TTC549 (cell line): ENCODE measurements around the gene KLHL21.
"Not testable (repeated sequence)": the region's sequence is repeated elsewhere in the genome, so short reads cannot be mapped to it uniquely, and the experiment has no call there.

Experiments used
- FAIRE-seq: peaks from 2 replicates; lab custom pipeline; 2012; peaks lifted over from hg19 to GRCh38; lab: Jason Lieb, UNC

Gene KLHL21

GRCh38 chr1:6624710-6625583 lies 22.3 kb upstream of the KLHL21 start, which contains the start of gene THAP3:
Gene THAP3 (plus strand): TSS chr1:6624868. CDS start chr1:6625219, 351 bp downstream.
- no peak for FAIRE-seq

DNA sequence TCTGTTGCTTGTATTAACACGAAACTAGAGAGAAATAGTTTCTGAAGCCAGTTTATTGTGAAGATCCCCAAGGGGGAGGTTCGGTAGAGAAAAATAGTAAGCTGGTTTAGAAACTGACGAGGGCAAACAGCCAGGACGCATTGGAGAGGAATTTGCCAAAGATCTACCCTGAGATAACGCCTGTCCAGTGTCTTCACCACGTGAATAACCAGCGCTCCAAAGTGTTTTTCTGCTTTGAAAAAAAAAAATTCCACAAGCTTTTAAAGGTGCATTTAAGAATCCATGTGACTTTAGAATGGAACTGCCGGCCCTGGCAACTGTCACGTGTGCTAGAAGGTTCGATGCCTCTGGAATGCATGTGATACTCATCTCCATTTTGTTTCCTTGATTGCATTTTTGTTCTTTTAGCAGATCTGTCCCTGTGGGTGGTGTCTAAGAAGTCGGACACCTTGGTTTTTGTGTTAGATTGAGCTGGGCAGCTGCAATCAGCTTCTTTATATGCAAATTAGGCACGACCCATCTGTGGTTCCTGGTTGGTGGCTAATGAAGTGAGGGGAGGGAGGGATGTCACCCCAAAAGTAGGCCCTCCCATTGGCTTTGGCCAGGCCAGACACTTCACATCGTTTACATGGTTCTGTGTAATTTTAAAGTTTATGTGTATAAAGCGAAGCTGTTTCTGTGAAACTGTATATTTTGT lies 20.7 kb upstream of the KLHL21 start:
- FAIRE-seq, result no peak

- FAIRE-seq, result no peak
Measured at GRCh38 chr1:6622396-6623152, 19.9 kb upstream of the KLHL21 start.

- no peak for FAIRE-seq
Measured at GRCh38 chr1:6621429-6622391, 19.0 kb upstream of the KLHL21 start.

DNA sequence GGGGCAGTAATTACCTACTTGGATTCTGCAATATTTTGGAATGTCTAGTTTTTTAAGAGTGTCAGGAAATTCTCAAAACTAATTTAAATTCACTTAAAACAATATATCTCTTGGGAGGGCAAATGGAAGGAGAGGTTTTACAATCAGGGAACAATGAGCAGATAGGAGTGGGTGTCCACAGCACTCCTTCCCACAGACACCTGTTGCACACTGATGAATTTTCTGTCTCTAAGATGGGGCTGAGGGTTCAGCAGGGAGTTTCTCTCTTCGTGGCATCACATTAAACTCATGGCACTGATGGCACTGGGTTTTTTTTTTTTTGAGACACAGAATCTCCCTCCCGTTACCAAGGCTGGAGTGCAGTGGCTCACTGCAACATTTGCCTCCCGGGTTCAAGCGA lies 16.4 kb upstream of the KLHL21 start:
- FAIRE-seq, result no peak

- no peak for FAIRE-seq
Measured at GRCh38 chr1:6614929-6615785, 12.5 kb upstream of the KLHL21 start.

GRCh38 chr1:6614019-6614928 lies 11.6 kb upstream of the KLHL21 start:
- FAIRE-seq, result no peak

DNA sequence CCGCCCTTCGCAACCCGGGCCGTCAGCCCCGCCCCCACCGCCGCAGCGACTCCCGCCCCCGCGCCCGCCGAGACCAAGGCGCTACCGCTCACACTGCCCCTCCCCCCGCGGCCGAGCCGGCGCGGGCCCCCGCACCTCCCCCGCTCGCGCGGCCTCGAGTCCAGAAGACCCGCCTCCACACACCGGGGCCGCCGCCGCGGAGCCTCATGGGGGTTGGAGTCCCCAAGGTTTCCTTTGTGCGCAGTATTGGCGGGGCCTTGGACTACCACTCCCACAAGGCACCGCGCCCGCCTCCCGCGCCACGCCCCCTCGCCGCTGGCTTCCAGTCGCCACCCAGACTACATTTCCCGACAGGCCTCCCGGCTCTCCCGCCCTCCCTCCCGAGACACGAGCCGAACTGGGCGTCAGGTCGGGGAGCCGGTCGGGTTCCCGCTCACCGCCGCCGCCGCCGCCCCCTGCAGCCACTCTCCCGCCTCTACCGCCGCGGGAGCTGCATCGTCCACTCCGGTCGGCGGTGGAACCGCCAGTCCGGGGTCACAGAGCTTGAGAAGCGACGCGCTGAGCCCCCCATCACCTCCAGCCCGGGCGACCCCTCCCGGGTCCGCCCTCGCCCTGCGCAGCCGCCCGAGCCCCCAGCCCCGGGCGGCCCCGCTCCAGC lies 10.8 kb upstream of the KLHL21 start, which contains the start of gene PHF13:
Gene PHF13, plus strand, starts transcription at position 371 of the 658 bp plus-strand sequence. CDS start 336 bp downstream, outside the sequence.
- FAIRE-seq, result no peak

DNA sequence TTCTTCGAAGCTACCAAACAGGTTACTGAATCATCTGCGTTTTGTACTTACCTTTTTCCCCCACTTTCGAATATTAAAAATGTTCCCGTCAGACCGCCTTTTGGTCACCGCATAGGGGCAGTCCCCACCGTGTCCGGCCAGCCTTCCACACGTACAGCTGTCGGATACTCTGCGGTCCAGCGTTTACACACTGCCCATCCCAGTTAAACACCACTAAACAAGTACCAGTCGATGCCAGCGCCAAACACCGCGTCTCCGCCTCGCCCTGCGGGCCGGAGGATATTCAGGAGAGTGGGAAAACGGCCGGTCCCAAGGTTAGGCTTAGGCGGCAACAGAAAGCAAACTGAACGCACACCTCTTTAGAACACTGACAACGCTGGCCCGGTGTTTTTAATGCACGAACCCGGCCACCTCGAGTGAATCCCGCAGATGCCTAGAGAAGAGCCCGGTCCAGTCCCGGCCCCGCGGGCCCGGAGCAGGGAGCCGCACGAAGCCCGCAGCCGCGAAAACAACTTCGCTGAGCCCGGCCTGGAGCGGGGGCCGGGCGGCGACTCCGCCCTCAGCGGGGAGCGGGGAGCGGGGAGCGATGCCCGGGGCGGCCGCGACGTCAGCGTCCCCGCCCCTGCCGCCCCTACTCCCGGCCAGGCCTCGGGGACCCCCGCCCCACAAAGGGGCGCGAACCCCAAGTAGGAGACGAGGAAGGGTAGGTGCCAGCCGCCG lies 10.1 kb upstream of the KLHL21 start:
- FAIRE-seq, result no peak

- no peak for FAIRE-seq
Measured at GRCh38 chr1:6603915-6604558, 1.4 kb upstream of the KLHL21 start.

GRCh38 chr1:6603238-6603914 lies 707 bp upstream of the KLHL21 start:
- no peak for FAIRE-seq

GRCh38 chr1:6601923-6602668 lies 573 bp downstream of the KLHL21 start:
- no peak for FAIRE-seq

GRCh38 chr1:6601049-6601922 lies 1.4 kb downstream of the KLHL21 start:
- no peak for FAIRE-seq

DNA sequence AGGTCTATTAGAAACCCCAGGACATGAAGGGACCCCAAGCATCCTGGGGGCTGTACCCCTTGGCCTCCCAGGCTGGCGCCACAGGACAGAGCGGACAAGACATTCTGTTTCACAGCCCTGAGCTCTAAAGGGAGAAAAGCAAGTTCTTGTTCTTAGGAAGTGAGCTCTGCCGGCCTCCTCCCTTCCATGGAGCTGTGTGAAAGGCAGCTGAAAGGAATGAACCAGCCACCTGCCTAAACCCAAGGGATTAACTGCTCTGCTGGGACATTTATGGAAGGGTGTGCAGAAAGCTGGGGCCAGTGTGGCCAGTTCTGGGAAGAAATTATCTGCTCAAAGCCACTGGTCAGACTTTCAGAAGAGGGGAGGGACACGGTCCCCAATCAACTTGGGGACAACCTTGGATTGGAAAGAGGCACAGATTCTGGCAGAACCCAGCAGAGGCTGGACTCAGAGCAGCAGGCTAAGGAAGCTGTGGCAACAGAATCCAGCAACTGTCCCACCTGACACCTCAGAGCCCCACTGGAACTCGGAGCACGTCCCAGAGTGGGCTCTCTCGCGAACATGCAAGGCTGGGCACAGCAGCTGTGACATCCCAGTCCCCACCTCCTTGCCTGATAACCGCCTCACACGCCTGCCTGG lies 2.1 kb downstream of the KLHL21 start:
- FAIRE-seq, result no peak

DNA sequence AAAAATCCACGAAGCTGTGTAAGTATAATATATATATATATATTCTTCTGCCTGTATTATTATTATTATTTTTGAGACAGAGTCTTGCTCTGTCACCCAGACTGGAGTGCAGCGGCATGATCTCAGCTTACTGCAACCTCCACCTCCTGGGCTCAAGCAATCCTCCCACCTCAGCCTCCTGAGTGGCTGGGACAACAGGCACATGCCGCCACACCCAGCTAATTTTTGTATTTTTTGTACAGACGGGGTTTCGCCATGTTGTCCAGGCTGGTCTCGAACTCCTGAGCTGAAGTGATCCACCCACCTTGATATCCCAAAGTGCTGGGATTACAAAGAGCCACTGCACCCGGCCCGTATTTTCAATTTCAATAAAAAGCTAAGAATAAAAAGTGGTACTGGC lies 2.7 kb downstream of the KLHL21 start:
- not testable (repeated sequence) for FAIRE-seq
